CD4-positive, alpha-beta T cell treated with Interleukin-6 for 4 hours (primary cell): ENCODE measurements around the gene IL34.

Experiments used
- DNase-seq: peaks from one replicate; pipeline ENCODE4 v3.0.0-alpha.2; 2020; ENCODE audit warnings: mixed read lengths

The IL34 gene

DNA sequence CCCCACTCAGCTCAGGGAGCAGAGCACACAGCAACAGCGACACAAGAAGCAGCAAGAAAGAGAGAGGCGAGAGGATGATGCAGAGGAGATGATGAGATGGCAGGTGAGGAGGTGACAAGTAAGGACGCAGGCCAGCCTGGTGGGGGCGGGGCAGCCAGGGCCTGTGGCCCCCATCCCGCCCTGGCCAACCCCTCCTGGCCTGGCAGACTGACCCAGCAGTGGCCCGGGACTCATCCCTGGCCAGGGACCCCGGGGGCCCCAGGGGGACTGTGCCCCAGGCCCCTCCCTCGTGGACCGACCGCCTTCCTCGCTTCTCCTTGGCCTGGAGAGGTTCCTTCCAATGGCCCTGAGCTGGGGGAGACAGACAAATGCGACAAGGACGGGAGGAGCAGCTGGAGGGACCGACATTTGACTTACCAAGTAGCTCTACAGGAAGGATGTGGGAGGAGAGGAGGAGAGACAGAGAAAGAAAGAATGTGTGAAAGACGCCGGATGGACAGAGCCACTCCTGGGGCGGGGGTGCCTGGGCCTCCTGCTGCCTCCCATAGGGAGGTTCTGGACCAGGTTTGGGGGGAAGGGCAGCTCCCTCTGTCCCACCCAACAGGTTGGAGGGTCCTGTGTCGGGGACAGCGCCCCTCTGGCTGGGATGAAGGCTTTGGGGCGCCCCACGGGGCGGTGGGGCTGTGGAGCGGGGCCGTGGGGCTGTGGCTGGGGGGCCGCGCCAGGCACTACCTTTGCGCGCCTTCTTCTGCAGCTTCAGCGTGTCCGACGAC is 32.7 kb downstream of the IL34 start:
- DNase-seq, result no peak

DNA sequence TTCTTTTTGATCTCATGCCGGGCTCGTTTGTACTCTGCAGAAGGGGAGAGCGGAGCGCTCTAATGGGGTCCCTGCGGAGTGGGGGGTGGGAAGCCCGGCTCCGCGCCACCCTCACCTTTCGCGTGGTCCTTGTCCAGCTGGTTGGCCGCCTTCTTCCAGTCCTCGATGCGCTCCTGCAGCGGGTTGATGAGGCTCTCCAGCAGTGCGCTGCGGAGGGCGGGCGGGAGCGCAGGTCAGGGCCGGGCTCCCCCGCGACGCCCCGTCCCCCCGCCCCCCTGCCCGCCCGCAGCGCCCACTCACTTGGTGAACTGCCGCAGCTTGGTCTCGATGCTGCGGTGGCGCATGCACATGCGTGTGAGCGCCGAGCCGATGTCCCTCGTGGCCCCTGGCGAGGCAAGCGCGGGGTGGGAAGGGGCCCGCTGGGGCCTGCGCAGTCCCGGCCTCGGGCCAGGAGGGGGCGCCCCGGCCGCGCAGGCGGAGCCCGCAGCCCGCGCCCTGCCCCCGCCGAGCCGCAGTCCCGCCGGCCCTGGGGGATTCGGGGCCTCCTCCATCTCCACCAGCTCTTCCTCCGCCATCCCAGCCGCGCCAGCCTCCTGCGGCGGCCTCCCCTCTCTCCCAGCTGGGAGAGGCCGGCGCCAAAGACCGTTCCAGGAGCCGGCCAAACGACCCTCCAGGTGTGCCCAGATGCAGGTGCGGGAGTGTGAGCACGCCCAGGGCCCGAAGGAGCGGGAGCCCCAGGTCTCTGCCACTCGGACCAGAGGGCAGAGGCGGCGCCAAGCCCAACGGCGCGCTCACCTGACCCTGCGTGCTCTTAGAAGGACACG is 33.5 kb downstream of the IL34 start:
- DNase-seq, result no peak

DNA sequence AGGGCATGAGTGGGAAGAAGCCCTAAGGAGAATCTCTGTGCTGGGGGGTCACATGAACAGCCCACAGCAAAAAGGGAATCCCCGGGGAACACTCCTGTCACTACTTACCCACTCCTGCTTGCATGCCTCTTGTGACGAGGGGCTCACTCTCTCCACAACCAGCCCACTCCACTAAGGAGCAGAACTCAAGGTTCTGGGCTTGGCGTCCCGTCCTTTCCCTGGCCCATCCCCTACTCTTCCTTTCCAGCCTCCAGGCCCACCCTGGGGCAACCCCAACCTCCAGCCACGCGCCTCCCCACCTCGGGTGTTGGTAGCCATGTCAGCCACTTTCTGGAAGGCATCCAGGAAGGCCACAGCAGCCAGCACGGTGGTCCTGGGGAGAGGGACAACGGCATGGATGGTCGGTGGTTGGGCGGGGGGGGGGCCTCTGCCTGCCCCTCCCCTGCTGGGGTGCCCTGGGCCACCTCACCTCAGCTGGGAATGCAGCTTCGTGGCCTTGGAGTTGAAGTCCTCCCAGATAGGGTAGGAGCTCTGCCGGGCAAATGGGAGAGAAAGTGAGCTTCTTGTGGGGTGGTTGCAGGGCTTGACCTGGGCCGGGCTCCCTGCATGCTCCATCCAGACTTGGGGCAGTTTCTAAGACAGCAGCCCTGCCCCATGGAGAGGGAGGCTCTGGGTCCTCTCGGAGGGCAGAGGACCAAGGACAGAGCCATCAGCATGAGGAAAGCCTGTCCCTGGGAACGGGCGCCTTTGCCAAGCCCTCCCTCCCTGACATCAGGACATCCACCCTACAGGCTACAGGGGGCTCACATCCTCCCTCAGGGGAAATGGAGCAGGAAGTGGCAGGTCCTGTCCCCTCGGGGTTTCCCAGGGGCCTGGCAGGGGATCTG is 34.4 kb downstream of the IL34 start:
- DNase-seq, result no peak

DNA sequence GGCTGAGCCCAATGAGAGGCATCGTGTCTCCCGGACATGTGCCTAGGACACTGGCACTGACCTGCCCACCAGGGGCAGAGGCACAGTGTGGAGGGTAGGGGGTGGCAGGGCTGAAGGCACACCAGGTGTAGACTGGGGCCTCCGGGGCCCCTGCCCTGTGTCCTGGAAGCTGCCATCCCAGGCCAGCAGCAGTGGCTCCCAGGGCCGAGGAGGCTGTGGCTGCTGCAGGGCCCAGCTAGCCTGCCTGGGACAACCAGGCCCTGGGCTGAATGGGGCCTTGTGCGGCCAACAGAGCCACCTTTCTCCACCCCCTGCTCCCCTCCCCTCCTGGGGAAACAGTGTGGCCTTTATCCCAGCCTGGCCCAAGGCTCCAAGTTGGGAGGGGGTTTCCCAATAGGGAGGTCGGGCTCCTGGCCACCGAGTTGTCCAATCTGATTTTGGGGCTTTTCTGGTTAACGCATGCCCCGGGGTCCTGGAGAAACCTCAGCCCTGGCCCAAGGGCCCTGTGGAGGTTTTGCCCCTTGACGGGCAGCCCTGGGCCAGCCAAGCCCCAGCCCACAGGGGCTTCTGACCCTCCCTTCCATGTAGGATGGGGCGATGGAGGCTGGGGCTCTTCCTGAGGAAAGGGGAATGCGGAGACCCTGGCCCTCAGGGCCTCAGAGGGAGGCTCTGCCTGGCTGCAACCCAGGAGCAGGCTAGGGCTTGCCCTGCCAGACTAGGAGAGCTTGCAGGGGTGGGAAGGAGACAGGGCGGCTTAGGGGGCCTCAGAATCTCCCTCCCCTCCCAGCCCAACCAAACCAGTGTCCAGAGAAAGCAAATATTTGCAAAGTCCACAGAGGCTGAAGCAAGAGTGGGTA is 35.3 kb downstream of the IL34 start:
- no peak for DNase-seq

DNA sequence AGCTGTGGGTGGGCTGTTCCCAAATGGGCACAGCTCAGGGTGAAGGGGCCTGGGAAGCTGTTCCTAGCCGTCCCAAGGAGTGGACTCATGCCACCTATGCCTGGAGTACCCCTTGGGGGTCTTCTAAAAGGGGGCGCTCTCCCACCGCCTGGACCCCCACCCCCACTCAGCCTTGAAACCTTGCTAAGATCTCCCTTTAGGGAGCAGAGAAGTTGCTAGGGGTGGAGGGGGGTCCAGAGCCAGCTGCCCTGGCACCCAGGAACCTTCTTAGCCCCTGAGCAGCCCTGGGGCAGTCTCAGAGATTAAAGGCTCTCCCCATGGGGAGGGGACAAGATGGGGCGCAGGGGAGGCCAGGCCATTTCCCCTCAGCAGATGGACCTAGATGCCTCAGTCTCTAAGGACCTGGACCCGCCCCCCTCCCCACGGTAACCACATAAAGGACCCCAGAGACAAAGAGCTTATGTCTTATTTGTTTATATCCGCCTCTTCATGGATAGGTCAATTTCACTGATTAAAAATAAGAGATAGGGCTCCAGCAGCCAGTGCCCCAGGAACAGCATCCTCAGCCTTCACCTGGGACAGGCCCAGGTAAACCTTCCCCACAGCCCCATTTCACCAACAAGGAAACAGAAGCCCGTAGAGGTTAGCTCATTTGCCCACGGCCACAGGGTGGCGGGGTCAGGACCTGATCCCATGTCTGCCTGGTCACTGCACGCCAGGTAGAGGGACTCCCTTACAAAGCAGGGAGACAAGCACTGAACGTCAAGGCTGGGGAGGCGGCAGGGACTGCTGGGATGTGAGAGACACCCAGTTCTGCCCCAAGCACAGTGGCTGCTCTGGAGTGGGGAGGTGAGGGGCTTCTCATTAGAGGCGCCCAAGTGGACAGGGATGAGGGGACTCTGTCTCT is 36.1 kb downstream of the IL34 start:
- no peak for DNase-seq

DNA sequence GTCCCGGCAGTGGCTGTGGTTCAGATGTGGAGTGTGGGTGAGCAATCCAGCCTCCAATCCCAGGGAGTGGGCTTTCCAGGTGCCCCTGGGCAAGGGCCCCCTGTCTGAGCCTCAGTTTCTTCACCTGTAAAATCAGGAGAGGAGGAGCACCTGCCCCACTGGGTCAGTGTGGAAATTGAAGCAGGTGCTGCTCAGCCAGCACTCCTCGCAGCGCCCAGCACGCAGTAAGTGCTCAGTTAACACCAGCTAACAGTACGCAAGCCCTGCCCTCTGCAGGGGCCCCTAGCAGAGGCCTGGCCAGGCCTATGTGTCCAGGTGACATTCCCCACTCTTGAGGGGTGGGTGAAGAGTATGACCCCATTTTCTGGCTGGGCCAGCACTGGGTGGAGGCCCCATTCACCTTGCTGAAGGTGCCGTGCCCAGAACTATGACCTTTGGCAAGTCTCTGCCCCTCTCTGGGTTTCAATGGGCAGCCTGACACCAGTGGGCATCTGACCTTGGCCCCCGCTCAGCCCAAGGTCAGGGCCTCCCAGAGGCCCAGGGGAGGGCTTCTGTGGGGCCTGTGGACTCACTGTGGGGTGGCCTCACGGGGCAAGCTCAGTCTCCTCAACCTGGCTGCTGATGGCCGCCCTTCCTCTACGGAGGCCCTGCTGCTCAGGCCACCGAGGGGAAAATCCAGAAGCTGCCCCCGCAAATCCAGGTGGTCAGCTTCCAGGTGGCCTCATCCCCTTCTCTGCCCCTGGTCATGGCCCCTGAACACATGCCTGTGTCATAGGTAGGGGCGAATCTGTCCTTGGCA is 37.0 kb downstream of the IL34 start:
- DNase-seq, result no peak

DNA sequence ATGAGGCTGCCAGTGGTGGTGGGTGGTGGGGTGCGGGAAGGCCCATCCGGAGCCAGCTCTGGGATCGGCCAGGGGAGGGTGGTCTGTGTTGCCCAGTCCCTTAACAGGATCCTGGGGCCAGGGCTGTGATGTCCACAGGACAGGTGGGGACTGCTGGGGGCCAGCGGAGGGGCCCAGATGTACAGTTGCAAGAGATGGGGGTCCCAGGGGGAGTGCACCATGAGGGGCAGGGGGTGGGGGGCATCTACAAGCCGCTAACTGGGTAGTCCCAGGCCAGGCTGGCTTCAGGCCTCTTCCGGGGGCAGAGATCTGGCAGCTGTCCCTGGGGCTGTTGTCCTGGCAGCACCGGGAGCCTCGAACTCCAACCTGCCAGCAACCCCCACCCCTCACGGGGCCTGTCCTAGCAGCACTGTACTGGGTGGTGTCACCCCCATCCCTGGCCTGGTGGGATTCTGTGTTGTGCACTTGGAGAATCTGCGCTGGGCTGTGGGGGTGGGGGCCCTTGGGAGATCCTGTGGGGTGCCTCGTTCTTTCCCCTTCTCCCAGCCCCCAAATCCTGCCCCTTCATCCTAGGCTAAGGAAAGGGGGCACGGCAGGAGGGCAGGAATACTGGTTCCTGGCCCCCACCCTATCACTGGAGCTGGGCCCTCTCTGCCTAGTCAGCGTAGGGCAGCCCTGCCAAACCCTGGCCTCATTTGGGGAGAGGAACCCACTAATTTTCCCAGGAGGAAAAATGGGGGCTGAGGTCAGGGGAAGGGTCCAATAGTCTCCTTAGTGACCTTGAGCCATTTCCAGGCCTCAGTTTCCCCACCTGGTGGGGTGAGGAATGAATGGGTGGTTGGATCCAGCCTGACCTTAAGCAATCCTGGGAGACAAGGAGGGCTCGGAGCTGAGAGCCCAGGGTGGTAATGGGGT is 38.0 kb downstream of the IL34 start:
- DNase-seq, result no peak

DNA sequence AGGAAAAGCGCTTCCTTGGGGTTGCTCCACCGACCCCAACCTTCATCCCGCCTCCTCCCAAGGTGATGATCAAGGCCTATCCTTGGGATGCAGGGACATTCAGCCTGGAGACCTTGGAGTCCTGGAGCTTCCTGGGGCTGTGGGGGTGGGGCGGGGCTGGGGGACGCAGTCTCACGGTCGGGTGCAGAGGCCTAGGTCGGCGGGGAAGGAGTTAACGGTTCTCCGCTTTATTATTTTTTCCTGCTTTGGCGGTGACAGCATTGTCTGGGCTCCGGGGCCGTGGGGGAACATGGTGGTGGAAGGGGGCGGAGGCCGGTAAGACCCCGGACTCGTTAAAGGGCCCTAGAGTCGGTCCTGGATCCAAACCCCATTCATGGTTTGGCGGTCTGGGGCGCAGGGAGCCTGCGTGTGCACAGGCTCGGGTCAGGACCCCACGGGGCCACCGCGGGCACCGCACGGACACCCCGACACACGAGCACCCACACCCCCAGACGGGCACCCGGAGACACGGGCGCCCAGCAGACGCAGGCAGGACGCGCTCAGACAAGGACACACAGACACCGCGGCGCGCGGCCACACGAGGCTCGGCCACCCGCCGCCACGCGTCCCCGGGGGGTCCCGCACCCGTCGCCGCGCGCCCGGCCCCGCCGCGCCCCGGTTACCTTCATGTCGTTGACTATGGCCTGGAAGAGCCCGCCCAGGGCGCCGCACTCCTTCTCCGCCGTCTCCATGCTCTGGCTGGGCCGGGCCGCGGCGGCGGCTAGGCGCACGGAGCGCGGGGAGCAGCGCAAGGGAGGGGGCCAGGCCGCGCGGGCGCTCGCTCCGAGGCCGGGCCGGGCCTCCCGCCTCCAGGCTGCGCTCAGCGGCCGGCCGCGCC is 38.9 kb downstream of the IL34 start:
- DNase-seq, result no peak

DNA sequence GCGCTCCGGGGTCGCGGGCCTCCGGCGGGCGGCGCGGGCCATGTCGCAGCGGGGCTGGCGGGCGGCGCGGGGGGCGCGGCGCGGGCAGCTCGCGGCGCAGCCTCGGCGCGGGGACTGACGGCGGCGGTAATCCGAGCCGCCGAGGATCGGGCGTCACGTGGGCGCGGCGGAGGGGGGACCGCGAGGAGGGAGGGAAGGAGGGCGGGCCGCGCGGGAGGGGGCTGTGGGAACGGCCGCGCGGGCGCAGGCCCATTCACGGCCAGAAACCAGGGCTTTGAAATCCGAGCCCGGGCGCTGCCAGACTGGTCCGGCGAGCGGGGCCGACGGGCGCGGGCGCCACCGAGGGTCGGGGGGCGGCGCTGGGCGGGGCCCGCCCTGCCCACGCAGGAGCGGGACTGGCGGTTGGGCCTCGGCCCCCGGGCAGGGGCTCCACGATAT is 39.6 kb downstream of the IL34 start, which contains the start of gene MTSS2:
TSS of gene MTSS2 (minus strand) at position 116 of the 438 bp plus-strand sequence. CDS start 262 bp downstream, outside the sequence.
- peak; percentile 17 for DNase-seq

DNA sequence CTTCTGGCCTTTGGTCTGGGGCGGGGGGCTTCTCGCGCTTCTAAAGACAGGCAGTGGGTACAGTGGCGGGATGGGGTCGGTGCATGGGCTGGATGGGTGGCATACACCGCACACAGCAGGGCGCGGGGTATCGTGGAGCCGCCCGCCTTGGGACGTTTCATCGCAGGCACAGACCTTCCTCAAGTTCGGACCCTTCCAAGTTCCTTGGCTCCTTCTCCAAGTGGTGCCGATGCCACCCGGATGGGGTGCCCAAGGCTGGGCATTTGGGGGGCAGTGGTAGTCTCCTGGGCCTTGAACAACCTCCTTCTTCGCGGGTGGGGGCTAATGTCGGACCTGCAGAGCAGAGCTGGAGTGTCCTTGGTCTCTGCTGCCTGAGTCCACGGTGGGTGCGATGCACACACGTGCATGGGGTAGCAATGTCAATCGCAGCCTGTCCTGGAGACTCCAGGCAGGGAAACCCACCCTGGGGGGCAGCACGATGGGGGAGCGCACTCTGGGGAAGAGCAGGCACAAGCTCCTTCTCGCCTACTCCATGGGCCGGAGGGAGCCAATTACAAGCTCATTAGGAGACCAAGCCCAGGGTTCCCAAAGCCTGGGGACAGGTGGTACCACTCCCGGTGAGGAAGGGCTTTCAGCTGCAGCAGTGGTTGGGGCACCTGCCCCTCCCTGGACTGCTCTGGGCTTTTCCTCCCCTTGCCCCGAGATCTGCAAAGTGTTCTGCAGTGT is 40.2 kb downstream of the IL34 start:
- DNase-seq, result no peak

DNA sequence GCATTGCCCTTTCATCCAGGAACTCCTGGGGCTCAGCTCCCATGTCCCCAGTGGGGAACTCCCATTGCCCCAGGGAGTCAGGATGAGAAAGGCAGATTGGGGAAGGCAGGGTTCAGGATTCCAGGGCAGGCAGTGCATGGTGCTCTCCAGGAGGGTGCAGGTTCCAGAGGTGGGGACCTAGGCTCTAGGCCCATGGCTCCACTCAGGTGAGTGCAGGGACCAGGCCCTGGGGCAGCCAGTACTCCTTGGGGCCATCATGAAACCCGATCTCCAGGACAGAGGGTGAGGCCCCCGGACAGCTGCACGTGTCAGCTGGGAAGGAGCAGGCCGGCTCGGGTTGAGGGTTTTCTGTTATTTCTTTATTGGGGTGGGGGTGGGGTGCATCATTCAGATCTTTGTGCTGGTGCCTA is 40.7 kb downstream of the IL34 start:
- DNase-seq, result no peak

DNA sequence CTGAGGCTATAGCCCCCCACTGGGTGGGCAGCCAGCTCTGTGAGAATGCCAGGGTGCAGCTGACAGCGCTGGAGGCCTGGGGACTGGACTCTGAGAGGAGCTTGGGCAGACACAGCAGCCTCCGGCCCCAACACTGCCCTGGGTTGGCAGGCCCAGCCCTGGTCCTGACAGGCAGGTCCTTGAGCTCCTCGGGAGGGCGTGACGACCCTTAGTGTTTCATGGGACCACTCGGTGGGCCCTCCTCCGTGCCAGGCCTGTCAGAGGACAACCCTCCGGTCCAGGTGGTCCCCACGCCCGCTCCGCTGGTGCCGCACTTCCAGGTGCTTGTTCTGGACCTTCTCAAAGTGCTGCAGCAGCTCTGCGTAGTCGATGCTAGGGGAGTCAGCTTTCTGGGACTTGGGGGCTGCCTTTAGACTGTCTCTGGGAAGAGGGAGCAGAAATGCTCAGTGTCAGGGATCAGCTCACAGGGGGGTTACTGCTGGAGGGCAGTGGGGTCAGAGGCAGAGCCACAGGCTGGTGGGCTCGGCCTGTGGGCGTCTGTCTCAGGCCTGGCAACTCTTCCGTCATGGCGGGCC is 41.4 kb downstream of the IL34 start:
- no peak for DNase-seq

DNA sequence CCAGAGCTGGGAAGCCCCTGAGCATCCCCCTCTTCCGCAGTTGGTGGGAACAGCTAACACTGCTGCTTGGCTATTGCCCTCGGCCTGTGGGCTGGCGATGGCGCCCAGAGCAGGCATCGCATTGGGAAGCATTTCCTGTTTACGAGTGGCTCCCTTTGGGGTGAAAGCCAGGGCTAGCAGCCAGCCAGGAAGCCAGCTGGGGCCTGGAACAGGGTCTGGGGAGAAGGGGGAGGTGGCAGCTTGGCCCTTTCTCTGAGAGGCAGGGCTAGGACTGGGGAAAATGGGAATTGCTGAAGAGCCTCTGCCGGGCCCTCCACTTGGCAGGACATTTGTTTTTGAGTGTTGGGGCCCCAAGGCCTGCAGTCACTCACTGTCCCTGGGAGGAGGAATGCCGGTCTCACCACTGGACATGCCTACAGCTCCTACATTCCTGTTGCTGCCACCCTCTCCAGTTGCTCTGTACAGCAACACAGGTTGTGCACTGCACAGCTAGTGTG is 41.9 kb downstream of the IL34 start:
- DNase-seq, result no peak

DNA sequence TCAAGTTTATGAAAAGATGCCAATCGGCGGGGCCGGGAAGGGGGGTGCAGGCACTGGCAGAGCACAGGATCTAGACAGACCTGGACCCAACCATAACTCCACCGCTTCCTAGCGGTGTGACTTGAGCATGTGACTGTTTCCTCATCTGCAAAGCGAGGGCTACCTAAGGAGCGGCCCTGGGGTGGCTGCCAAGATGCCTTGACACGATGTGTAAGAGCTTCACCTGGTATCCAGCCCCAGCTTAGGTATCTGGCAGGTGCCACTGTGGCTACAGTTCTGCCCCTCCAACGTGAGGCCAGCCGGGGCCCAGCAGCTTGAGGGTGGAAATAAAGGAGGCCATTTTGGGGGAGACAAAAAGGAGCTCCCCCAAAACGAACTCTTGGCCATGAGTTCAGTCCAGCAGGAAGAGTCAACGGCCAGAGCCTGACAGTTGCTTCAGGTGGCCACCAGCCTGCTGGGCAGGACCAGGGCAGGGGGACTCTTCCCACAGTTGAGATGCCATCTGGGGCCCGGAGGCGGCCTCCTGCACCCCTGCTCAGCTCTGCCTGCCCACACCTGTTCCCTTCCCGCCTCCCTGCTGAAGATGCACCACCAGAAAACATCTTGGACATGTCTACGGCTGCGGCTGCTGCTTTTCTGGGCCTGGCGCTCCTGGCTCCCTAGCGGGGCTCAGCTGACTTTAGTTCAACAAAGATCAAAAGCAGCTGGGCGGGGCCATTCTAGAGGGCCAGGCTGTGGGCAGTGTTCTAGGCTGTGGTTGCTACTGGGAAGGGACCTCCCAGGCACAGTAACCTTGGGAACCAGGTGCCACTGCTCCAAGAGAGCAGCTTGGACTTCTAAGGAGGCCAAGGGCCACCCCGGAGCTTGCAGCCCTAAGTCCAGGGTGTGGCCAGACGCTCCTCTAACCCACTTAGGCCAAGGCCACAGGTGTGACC is 42.9 kb downstream of the IL34 start:
- DNase-seq, result no peak
